Esophagus squamous epithelium (tissue), 4 donors: ENCODE measurements around the gene OPN5.

Experiments used
- POLR2A ChIP-seq, 4 donors: fragments of 450-650 bp; IDR thresholded peaks; one replicate each; pipeline ENCODE4 v1.6.1; 2017; ENCODE audit warnings: antibody characterized with exemption in 4 of 4, mild to moderate bottlenecking in 4 of 4, moderate library complexity in 3 of 4
- TF ChIP-seq, protein P1 (sequence below), 6 experiments: fragments of 450-650 bp in 4 of 6; fragments of 200-600 bp in 2 of 6; sonication (generic) in 2 of 6; IDR thresholded peaks; one replicate each; pipeline ENCODE4 v1.5.1; 2016 to 2019; ENCODE audit warnings: antibody characterized with exemption in 6 of 6, mild to moderate bottlenecking in 4 of 6, moderate library complexity in 4 of 6

DNA sequence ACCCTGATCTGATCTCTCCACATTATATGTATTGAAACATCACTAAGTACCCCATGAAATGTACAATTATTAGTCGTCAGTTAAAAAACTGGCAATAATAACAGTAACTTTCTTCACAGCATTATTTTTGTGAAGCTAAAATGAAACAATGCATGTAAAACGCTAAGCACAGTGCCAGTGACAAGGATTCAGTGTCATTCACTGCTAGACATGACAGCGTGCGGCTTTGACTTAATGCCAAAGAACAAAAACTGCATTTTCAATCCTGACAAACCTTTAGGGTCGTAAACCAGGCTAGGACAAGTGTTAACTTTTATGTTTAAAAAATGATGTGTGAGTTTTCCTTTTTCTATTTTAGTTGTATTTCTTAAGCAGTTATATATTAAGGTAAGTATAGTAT is 8.8 kb upstream of the OPN5 start:
- TF ChIP-seq, protein P1, sequence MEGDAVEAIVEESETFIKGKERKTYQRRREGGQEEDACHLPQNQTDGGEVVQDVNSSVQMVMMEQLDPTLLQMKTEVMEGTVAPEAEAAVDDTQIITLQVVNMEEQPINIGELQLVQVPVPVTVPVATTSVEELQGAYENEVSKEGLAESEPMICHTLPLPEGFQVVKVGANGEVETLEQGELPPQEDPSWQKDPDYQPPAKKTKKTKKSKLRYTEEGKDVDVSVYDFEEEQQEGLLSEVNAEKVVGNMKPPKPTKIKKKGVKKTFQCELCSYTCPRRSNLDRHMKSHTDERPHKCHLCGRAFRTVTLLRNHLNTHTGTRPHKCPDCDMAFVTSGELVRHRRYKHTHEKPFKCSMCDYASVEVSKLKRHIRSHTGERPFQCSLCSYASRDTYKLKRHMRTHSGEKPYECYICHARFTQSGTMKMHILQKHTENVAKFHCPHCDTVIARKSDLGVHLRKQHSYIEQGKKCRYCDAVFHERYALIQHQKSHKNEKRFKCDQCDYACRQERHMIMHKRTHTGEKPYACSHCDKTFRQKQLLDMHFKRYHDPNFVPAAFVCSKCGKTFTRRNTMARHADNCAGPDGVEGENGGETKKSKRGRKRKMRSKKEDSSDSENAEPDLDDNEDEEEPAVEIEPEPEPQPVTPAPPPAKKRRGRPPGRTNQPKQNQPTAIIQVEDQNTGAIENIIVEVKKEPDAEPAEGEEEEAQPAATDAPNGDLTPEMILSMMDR (IDR thresholded peaks at IDR 0.05), result no peak
- TF ChIP-seq POLR2A (IDR thresholded peaks at IDR 0.05), result no peak
